ENCODE data around the gene MACROD1.
"Not testable (repeated sequence)": the region's sequence is repeated elsewhere in the genome, so short reads cannot be mapped to it uniquely, and the experiment has no call there.

The MACROD1 gene

GRCh38 chr11:64173616-64174355, 7.9 kb upstream of the MACROD1 start:
- no peak for TF ChIP-seq CTCF (IDR thresholded peaks at IDR 0.05; ENCODE audit: low read depth, low read length)

GRCh38 chr11:64170419-64170818, 4.5 kb upstream of the MACROD1 start:
- DNase-seq (ENCODE audit: extremely low read depth, low read depth): no peak
- no peak for TF ChIP-seq CTCF (IDR thresholded peaks at IDR 0.05; ENCODE audit: low read depth, low read length)

More at GRCh38 chr11:64173616-64174355, 7.9 kb upstream of the MACROD1 start:
- no peak for DNase-seq (ENCODE audit: extremely low read depth, low read depth)

- no peak; the same call in 1 of the 2 replicates for TF ChIP-seq CTCF (IDR thresholded peaks at IDR 0.05; ENCODE audit: low read depth, low read length)
- DNase-seq (ENCODE audit: extremely low read depth, low read depth): no peak
These were observed 452 bp downstream of the MACROD1 start for GRCh38 chr11:64165481-64165841.

DNA sequence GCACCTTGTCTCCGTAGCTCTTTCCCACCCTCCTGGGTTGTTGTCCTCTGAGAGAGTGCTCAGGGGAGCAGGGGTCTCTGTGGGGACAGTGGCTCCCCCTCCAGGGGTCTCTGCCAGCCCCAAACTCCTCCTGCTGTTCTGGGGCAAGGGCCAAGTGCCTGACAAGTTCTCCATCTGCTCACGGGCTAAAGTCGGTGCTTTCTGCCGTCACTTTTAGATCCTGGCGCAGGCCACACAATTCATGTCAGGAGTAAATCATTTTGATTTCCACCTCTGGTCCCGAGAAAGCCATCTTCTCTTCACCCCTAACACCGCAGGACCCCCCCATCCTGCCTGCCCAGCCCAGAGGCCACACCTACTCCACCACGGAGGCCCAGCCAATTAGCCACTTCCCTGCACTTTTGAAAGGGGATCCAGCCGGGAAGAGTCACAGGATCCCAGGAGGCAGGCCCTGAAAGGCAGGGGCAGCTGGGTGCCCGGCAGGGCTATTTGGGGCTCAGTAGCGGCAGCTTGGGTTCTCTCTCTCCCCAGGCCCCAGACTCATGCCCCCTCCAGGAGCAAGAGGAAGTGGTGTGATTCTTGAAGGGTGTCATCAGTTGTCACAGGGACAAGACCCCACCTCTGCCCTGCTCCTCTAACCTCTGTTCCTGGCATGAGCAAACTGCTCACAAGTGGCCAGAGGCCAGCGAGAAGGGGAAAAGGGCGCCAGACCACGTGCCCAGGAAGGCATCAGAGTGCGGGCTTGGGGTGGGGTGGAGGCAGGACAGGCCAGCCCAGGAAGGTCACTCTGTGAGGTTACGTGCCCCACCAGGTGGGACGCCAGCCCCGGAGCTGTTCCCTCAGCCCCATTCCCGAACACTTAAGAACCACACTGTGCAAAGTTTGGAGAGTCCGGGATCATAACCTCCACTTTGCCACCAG, 1.3 kb downstream of the MACROD1 start:
- no peak for TF ChIP-seq CTCF (IDR thresholded peaks at IDR 0.05; ENCODE audit: low read depth, low read length)
- no peak for DNase-seq (ENCODE audit: extremely low read depth, low read depth)

DNA sequence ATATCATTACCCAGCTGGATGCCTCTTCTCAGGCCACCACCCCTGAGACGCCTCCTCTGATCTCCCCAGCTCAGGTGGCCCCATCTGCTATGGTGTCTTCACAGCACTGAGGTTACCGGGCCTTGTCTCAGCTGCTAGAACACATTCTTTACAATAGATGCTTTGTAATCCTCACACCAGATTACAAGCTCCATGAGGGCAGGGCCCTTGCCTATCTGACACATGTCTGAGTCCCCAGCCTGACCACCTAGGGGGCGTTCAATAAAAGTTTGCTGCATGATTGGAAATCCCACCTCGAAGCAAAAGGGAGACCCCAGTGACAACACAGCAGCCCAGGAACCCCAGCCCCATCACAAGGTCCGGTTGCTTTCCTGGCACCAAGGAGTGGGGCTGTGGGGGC, 2.0 kb downstream of the MACROD1 start:
- TF ChIP-seq CTCF (IDR thresholded peaks at IDR 0.05; ENCODE audit: low read depth, low read length): no peak
- no peak for DNase-seq (ENCODE audit: extremely low read depth, low read depth)

DNA sequence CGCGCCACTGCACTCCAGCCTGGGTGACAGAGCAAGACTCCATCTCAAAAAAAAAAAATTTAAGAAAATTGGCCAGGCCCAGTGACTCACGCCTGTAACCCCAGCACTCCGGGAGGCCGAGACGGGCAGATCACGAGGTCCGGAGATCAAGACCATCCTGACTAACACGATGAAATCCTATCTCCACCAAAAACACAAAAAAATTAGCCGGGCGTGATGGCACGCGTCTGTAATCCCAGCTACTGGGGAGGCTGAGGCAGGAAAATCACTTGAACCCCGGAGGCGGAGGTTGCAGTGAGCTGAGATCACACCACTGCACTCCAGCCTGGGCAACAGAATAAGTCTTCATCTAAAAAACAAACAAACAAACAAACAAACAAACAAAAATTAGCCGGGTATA, 3.1 kb downstream of the MACROD1 start:
- not testable (repeated sequence) for DNase-seq (ENCODE audit: extremely low read depth, low read depth)

DNA sequence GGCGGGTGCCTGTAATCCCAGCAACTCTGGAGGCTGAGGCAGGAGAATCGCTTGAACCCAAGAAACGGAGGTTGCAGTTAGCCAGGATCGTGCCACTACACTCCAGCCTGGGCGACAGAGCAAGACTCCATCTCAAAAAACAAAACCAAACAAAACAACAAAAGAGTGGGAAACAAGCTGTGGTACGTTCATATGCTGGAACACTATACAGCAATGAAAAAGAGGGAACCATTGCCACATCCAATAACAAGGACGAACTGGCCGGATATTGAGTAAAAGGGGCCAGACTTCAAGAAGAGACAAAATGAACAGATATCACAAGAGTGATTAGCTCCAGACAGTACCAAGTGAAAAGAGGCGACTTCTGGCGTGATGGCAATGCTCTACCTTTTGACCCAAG, 4.9 kb downstream of the MACROD1 start:
- DNase-seq (ENCODE audit: extremely low read depth, low read depth): no peak
- TF ChIP-seq CTCF (IDR thresholded peaks at IDR 0.05; ENCODE audit: low read depth, low read length): no peak
